H9 (cell line): Measurements from ENCODE around the gene COMP. TPM values are rescaled to one million over a fixed set of nuclear protein-coding genes. Genes with fewer than 3 reads are reported as not detected.

Experiments used
- DNase-seq: peaks from one replicate; pipeline ENCODE4 v3.0.0-alpha.2; 2017
- H2AFZ ChIP-seq: one replicate; pipeline ENCODE4 v1.6.1; 2013; ENCODE audit warnings: mild to moderate bottlenecking, low read length, control low read depth, moderate library complexity
- H2AK5ac ChIP-seq: 2 replicates; pipeline ENCODE4 v1.6.1; 2013; ENCODE audit warnings: low read length, control low read depth, mixed read lengths; ENCODE audit not compliant: insufficient read length
- H2BK120ac ChIP-seq: one replicate; pipeline ENCODE4 v1.6.1; 2013; ENCODE audit warnings: low read depth, mild to moderate bottlenecking, low read length, control low read depth, inconsistent platforms; ENCODE audit not compliant: poor library complexity, severe bottlenecking
- H2BK12ac ChIP-seq: 2 replicates; pipeline ENCODE4 v1.6.1; 2013; ENCODE audit warnings: low read length, control low read depth, mixed read lengths, low read depth; ENCODE audit not compliant: insufficient read length
- H2BK15ac ChIP-seq: 2 replicates; pipeline ENCODE4 v1.6.1; 2013; ENCODE audit warnings: low read depth, low read length, control low read depth
- H2BK20ac ChIP-seq: one replicate; pipeline ENCODE4 v1.6.1; 2013; ENCODE audit warnings: low read depth, mild to moderate bottlenecking, low read length, control low read depth, inconsistent platforms; ENCODE audit not compliant: poor library complexity, severe bottlenecking
- H2BK5ac ChIP-seq: 2 replicates; pipeline ENCODE4 v1.6.1; 2013; ENCODE audit warnings: low read length, control low read depth, mixed read lengths; ENCODE audit not compliant: insufficient read length
- H3K14ac ChIP-seq: 2 replicates; pipeline ENCODE4 v1.6.1; 2013; ENCODE audit warnings: low read length, control low read depth; ENCODE audit not compliant: insufficient read depth
- H3K18ac ChIP-seq: 2 replicates; pipeline ENCODE4 v1.6.1; 2013; ENCODE audit warnings: low read depth, mild to moderate bottlenecking, mixed read lengths, low read length, control low read depth; ENCODE audit not compliant: insufficient read length
- H3K23ac ChIP-seq: 2 replicates; pipeline ENCODE4 v1.6.1; 2013; ENCODE audit warnings: low read length, control low read depth, mixed read lengths, low read depth; ENCODE audit not compliant: insufficient read length
- H3K23me2 ChIP-seq: 2 replicates; pipeline ENCODE4 v1.6.1; 2013; ENCODE audit warnings: low read depth, mild to moderate bottlenecking, mixed read lengths, low read length, control low read depth; ENCODE audit not compliant: insufficient read length, poor library complexity, severe bottlenecking
- H3K27ac ChIP-seq: 2 replicates; pipeline ENCODE4 v1.5.1; 2013; ENCODE audit warnings: low read length, control low read depth, mixed read lengths, low read depth; ENCODE audit not compliant: insufficient read length
- H3K27me3 ChIP-seq: 2 replicates; pipeline ENCODE4 v1.6.1; 2013; ENCODE audit warnings: low read length, control low read depth, inconsistent platforms; ENCODE audit not compliant: insufficient read depth
- H3K4ac ChIP-seq: 2 replicates; pipeline ENCODE4 v1.6.1; 2013; ENCODE audit warnings: low read depth, mild to moderate bottlenecking, control low read depth, inconsistent platforms, low read length, moderate library complexity
- H3K4me1 ChIP-seq: 2 replicates; pipeline ENCODE4 v1.6.1; 2013; ENCODE audit warnings: low read length, control low read depth, inconsistent platforms; ENCODE audit not compliant: insufficient read depth
- H3K4me2 ChIP-seq: 2 replicates; pipeline ENCODE4 v1.6.1; 2013; ENCODE audit warnings: low read length, control low read depth, mixed read lengths; ENCODE audit not compliant: insufficient read length, insufficient read depth
- H3K56ac ChIP-seq: 2 replicates; pipeline ENCODE4 v1.6.1; 2013; ENCODE audit warnings: low read depth, mild to moderate bottlenecking, mixed read lengths, low read length, control low read depth; ENCODE audit not compliant: insufficient read length
- H3K79me1 ChIP-seq: 2 replicates; pipeline ENCODE4 v1.6.1; 2013; ENCODE audit warnings: low read depth, mild to moderate bottlenecking, moderate library complexity, low read length, control low read depth, inconsistent platforms; ENCODE audit not compliant: insufficient read depth, poor library complexity, severe bottlenecking
- H3K79me2 ChIP-seq: 2 replicates; pipeline ENCODE4 v1.6.1; 2013; ENCODE audit warnings: low read length, control low read depth, inconsistent platforms; ENCODE audit not compliant: insufficient read depth
- H3K9ac ChIP-seq: 2 replicates; pipeline ENCODE4 v1.6.1; 2013; ENCODE audit warnings: low read length, control low read depth, mixed read lengths; ENCODE audit not compliant: insufficient read length; ENCODE audit errors: extremely low read depth
- H3K9me3 ChIP-seq: one replicate; pipeline ENCODE4 v1.6.1; 2013; ENCODE audit warnings: low read depth, low read length, inconsistent platforms; ENCODE audit not compliant: control insufficient read depth
- H3T11ph ChIP-seq: one replicate; pipeline ENCODE4 v1.6.1; 2013; ENCODE audit warnings: mild to moderate bottlenecking, low read length, control low read depth, inconsistent platforms
- H4K20me1 ChIP-seq: one replicate; pipeline ENCODE4 v1.6.1; 2013; ENCODE audit not compliant: control insufficient read depth, insufficient read length, insufficient read depth
- H4K5ac ChIP-seq: 2 replicates; pipeline ENCODE4 v1.6.1; 2013; ENCODE audit warnings: low read depth, mild to moderate bottlenecking, mixed read lengths, low read length, control low read depth; ENCODE audit not compliant: insufficient read length
- H4K8ac ChIP-seq: replicated peaks from 2 replicates; pipeline ENCODE4 v1.6.1; 2013; ENCODE audit warnings: low read length, control low read depth, mixed read lengths, low read depth; ENCODE audit not compliant: insufficient read length
- H4K91ac ChIP-seq: 2 replicates; pipeline ENCODE4 v1.6.1; 2013; ENCODE audit warnings: low read depth, mild to moderate bottlenecking, moderate library complexity, mixed read lengths, low read length, control low read depth; ENCODE audit not compliant: insufficient read length
- H3K27ac Mint-ChIP-seq, 3 experiments: 2 replicates in 2 of 3; 3 replicates in 1 of 3; pipeline ENCODE4 v1.8.0; 2020 to 2021; ENCODE audit warnings: mixed read lengths in 3 of 3, mild to moderate bottlenecking in 1 of 3, moderate library complexity in 1 of 3
- H3K27me3 Mint-ChIP-seq: 2 replicates; pipeline ENCODE4 v1.8.0; 2021; ENCODE audit warnings: low read depth, mild to moderate bottlenecking, moderate library complexity, mixed read lengths
- H3K36me3 Mint-ChIP-seq, 3 experiments: 2 replicates in 2 of 3; 3 replicates in 1 of 3; pipeline ENCODE4 v1.8.0; 2020 to 2021; ENCODE audit warnings: low read depth in 3 of 3, mixed read lengths in 3 of 3; ENCODE audit not compliant: insufficient read depth in 1 of 3
- H3K4me1 Mint-ChIP-seq, 2 experiments: 2 replicates each; pipeline ENCODE4 v1.8.0; 2020; ENCODE audit warnings: mixed read lengths in 2 of 2
- H3K4me3 Mint-ChIP-seq, 2 experiments: 2 replicates in 1 of 2; 3 replicates in 1 of 2; pipeline ENCODE4 v1.8.0; 2020 to 2021; ENCODE audit warnings: mild to moderate bottlenecking in 2 of 2, mixed read lengths in 2 of 2, moderate library complexity in 1 of 2
- H3K9me3 Mint-ChIP-seq, 2 experiments: 2 replicates in 1 of 2; 3 replicates in 1 of 2; pipeline ENCODE4 v1.8.0; 2020; ENCODE audit warnings: mild to moderate bottlenecking in 2 of 2, mixed read lengths in 2 of 2, moderate library complexity in 1 of 2
- total RNA-seq: library from RNA; stranded (reverse); gene quantifications from 2 replicates; pipeline ENCODE4 v1.2.1, GENCODE V29; 2021
- TF ChIP-seq, protein P1 (sequence below): fragments of 200-600 bp; sonication (generic); conservative IDR thresholded peaks from 3 replicates; pipeline ENCODE4 v1.8.0; 2021; ENCODE audit warnings: antibody characterized with exemption, mild to moderate bottlenecking

COMP gene
- total RNA-seq, 1 experiment from 2014 or later = 0.15 TPM

DNA sequence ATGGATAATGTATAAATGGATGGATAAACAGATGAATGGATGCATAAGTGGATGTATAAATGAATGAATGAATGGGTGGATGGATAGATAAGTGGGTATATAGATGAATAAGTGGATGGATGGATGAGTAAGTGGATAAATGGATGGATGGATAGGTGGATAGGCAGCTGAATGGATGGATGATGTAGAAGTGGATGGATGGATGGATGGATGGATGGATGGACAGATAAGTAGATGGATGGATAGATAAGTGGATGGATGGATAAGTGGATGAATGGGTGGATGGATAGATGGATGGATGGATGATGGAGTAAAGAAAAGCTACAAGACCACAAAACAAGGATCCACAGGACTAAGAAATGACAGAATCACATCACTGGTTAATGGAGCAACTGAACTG lies 9.0 kb upstream of the COMP start:
- H4K20me1 ChIP-seq = no peaks in the 10 kb centered on the region
- Mint-ChIP-seq H3K9me3 (no peaks in the 10 kb centered on the region), H3K36me3 (no peaks in the 10 kb centered on the region), H3K27me3 (peaks cover 3% of the 10 kb centered on the region), H3K4me3 (no peak overlapping the region), H3K27ac (no peak overlapping the region), H3K4me1 (peaks cover 0 to 2% of the 10 kb centered on the region in 2 experiments; a peak in 1 of 4 replicates)
- no peaks in the 10 kb centered on the region for H3K79me1 ChIP-seq
- no peak overlapping the region for H3T11ph ChIP-seq
- H2AK5ac ChIP-seq = no peak overlapping the region
- no peak overlapping the region for H3K18ac ChIP-seq
- no peak overlapping the region for H2BK120ac ChIP-seq
- no peaks in the 10 kb centered on the region for H3K4me1 ChIP-seq
- peaks cover 18% of the 10 kb centered on the region; the same call in 1 of the 2 replicates for H3K27me3 ChIP-seq
- H2BK5ac ChIP-seq = no peak overlapping the region
- H3K4me2 ChIP-seq = no peak overlapping the region
- H3K4ac ChIP-seq = no peak overlapping the region
- no peak overlapping the region for H4K5ac ChIP-seq
- H3K23me2 ChIP-seq = no peaks in the 10 kb centered on the region
- TF ChIP-seq, protein P1, sequence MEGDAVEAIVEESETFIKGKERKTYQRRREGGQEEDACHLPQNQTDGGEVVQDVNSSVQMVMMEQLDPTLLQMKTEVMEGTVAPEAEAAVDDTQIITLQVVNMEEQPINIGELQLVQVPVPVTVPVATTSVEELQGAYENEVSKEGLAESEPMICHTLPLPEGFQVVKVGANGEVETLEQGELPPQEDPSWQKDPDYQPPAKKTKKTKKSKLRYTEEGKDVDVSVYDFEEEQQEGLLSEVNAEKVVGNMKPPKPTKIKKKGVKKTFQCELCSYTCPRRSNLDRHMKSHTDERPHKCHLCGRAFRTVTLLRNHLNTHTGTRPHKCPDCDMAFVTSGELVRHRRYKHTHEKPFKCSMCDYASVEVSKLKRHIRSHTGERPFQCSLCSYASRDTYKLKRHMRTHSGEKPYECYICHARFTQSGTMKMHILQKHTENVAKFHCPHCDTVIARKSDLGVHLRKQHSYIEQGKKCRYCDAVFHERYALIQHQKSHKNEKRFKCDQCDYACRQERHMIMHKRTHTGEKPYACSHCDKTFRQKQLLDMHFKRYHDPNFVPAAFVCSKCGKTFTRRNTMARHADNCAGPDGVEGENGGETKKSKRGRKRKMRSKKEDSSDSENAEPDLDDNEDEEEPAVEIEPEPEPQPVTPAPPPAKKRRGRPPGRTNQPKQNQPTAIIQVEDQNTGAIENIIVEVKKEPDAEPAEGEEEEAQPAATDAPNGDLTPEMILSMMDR = no peak
- H3K23ac ChIP-seq = no peak overlapping the region
- no peak overlapping the region for H3K9ac ChIP-seq
- H2AFZ ChIP-seq = no peak overlapping the region
- H2BK20ac ChIP-seq = no peak overlapping the region
- H2BK12ac ChIP-seq = no peak overlapping the region
- H3K79me2 ChIP-seq = no peaks in the 10 kb centered on the region
- H3K9me3 ChIP-seq = no peaks in the 10 kb centered on the region
- no peak overlapping the region for H3K14ac ChIP-seq
- no peak overlapping the region for H3K56ac ChIP-seq
- H4K91ac ChIP-seq = no peak overlapping the region
- no peak overlapping the region for H2BK15ac ChIP-seq
- no peak for DNase-seq
- no peak overlapping the region for H3K27ac ChIP-seq
- no peak overlapping the region for H4K8ac ChIP-seq
